ENCODE data around the gene LRFN4. TPM values are rescaled to one million over a fixed set of nuclear protein-coding genes. Genes with fewer than 3 reads are reported as not detected.

The LRFN4 gene
- total RNA-seq, 4 donors from 2014 or later, result 8.7 to 21.9 (median 13.1) TPM

DNA sequence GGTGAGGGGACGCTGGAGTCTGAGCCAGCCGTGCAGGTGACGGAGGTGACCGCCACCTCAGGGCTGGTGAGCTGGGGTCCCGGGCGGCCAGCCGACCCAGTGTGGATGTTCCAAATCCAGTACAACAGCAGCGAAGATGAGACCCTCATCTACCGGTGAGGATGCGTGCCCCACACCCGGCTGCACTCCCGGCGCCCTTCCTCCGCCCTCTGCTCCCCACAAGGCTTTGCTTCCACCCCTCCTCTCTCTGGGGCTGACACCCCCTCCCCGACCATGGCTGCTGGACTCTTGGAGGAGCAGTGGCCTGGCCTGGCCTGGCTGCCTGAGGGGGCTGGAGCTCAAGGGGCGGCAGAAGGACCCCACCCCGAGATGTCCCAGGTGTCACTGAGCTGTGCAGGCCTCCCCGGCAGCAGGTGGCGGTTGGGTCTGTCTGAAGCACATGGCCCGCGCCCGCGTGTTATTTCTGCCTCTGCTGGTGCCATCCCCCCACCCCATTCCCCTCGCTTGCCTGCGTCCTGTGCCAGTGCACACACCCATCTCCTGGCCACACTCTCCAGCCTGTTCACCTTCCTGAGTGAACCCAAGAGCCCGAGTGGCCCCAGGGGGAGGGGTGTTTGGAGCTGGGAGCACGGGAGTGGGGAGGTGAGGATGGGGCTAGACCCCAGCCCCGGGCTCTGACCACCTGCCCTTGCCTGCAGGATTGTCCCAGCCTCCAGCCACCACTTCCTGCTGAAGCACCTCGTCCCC, 2.2 kb downstream of the LRFN4 start:
- WGBS, result 90% methylated on average over 4 of the region's 29 CpGs
- Histone ChIP-seq H3K4me3 (no peak overlapping the region), H3K27me3 (no peaks in the 10 kb centered on the region), H3K36me3 (peaks cover 0 to 24% (median 19%) of the 10 kb centered on the region in 4 donors), H3K27ac (replicated peaks in 1 of 4) (no peak overlapping the region), H3K4me1 (peaks cover 6 to 33% (median 17%) of the 10 kb centered on the region in 4 donors), H3K9me3 (no peaks in the 10 kb centered on the region)
- DNase-seq (ENCODE audit: extremely low spot score), result no peak
- TF ChIP-seq, protein P1, sequence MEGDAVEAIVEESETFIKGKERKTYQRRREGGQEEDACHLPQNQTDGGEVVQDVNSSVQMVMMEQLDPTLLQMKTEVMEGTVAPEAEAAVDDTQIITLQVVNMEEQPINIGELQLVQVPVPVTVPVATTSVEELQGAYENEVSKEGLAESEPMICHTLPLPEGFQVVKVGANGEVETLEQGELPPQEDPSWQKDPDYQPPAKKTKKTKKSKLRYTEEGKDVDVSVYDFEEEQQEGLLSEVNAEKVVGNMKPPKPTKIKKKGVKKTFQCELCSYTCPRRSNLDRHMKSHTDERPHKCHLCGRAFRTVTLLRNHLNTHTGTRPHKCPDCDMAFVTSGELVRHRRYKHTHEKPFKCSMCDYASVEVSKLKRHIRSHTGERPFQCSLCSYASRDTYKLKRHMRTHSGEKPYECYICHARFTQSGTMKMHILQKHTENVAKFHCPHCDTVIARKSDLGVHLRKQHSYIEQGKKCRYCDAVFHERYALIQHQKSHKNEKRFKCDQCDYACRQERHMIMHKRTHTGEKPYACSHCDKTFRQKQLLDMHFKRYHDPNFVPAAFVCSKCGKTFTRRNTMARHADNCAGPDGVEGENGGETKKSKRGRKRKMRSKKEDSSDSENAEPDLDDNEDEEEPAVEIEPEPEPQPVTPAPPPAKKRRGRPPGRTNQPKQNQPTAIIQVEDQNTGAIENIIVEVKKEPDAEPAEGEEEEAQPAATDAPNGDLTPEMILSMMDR (IDR thresholded peaks at IDR 0.05), result no peak
- TF ChIP-seq POLR2A (IDR thresholded peaks at IDR 0.05; ENCODE audit: low read depth) (no peak), POLR2AphosphoS5 (IDR thresholded peaks at IDR 0.05) (no peak), EP300 (IDR thresholded peaks at IDR 0.05) (no peak)
- intact Hi-C loops (cut with DNase I), result loop anchor here (10.0 kb wide), 1 partner anchor 514 kb away; the partner anchor contains the start of genes B4GAT1 and BRMS1

DNA sequence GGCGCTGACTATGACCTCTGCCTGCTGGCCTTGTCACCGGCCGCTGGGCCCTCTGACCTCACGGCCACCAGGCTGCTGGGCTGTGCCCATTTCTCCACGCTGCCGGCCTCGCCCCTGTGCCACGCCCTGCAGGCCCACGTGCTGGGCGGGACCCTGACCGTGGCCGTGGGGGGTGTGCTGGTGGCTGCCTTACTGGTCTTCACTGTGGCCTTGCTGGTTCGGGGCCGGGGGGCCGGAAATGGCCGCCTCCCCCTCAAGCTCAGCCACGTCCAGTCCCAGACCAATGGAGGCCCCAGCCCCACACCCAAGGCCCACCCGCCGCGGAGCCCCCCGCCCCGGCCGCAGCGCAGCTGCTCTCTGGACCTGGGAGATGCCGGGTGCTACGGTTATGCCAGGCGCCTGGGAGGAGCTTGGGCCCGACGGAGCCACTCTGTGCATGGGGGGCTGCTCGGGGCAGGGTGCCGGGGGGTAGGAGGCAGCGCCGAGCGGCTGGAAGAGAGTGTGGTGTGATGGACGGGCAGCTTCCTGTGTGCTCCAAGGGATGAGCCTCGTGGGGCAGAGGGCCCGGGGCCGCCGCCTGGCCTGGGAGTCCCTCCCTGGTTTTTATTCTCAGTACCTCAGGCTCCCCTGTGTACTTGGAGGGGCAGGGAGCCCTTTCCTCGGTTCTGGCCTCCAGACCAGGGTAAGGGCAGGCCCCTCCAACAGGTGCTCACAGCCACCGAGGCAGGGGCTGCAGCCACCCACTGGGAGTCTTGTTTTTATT, 3.0 kb downstream of the LRFN4 start:
- Histone ChIP-seq H3K36me3 (peaks cover 0 to 24% (median 19%) of the 10 kb centered on the region in 4 donors), H3K27me3 (no peaks in the 10 kb centered on the region), H3K4me1 (peaks cover 6 to 32% (median 17%) of the 10 kb centered on the region in 4 donors), H3K27ac (replicated peaks in 1 of 4) (no peak overlapping the region), H3K9me3 (no peaks in the 10 kb centered on the region), H3K4me3 (no peak overlapping the region)
- WGBS, result 91% methylated on average over 17 of the region's 41 CpGs
- TF ChIP-seq POLR2A (IDR thresholded peaks at IDR 0.05; ENCODE audit: low read depth), result no peak
- TF ChIP-seq EP300 (IDR thresholded peaks at IDR 0.05), result no peak
- TF ChIP-seq, protein P1 (IDR thresholded peaks at IDR 0.05), result no peak
- TF ChIP-seq POLR2AphosphoS5 (IDR thresholded peaks at IDR 0.05), result no peak
- no peak for DNase-seq (ENCODE audit: extremely low spot score)
- intact Hi-C loops (cut with DNase I), result loop anchor here (10.0 kb wide), 1 partner anchor 515 kb away; the partner anchor contains the start of genes B4GAT1 and BRMS1

DNA sequence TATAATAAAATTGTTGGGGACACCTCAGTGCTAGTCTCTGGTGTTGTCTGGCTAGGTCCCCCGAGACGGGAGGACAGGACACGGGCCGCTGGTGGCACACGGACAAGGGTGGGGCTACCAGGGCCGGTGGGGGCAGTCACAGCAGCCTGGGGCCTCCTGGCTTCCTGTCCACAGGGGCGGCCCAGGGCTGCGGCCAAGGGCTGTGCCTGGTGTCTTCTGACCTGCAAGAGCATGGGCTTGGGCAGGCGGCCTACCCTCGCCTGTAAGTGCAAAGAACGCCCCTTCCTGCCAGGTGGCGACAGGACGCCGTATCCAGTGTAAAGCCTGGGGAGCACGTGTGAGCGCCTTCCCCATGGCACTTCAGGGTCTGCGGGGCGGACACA, 3.6 kb downstream of the LRFN4 start:
- no peaks in the 10 kb centered on the region for H3K27me3 ChIP-seq
- WGBS, result 80% methylated on average over 11 of the region's 18 CpGs
- no peak for DNase-seq (ENCODE audit: extremely low spot score)
- TF ChIP-seq POLR2AphosphoS5 (IDR thresholded peaks at IDR 0.05), result no peak
- TF ChIP-seq, protein P1 (IDR thresholded peaks at IDR 0.05), result no peak
- no peak for TF ChIP-seq POLR2A (IDR thresholded peaks at IDR 0.05; ENCODE audit: low read depth)
- TF ChIP-seq EP300 (IDR thresholded peaks at IDR 0.05), result no peak
- no peak overlapping the region for H3K4me3 ChIP-seq
- peaks cover 3 to 26% (median 13%) of the 10 kb centered on the region in 4 donors for H3K4me1 ChIP-seq
- H3K36me3 ChIP-seq, result peaks cover 0 to 24% (median 19%) of the 10 kb centered on the region in 4 donors
- H3K9me3 ChIP-seq, result no peaks in the 10 kb centered on the region
- intact Hi-C loops (cut with DNase I), result no loop called here
- no peak overlapping the region for H3K27ac ChIP-seq (replicated peaks in 1 of 4)

DNA sequence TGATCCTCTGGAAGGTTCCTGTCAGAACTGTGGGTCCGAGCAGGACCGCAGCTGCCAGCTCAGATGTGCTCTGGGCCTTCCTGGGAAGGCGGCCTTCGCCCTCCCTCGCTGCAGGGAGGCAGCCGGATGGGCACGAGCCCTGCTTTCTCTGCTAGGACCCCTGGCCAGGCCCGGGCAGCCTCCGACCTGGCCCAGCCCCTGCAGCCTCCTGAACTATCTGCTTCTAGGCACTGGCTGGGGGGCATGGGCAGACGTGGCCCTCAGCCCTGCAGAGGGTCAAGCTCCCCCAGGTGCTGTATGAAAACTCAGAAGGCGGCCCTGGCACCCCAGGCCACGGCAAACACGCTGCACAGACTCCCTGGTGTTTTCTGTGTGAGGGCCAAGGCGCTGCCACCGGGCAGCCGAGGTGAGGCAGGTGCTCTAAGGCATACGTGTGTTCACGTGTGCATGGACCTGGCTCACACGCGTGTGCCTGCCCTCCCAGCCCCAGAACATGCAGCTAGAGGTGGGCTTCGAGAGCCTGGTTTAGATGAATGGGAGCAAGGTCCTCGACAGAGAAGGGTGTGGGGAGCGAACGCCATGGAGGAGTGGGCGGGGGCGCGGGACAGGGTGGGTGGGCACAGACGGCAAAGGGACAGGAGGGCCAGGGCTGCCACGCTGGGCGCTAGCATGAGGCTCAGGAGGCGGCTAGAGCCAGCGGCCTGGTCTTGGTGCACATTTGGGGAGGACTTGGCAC, 4.3 kb downstream of the LRFN4 start:
- TF ChIP-seq POLR2AphosphoS5 (IDR thresholded peaks at IDR 0.05), result no peak
- no peak for TF ChIP-seq POLR2A (IDR thresholded peaks at IDR 0.05; ENCODE audit: low read depth)
- no peak for TF ChIP-seq EP300 (IDR thresholded peaks at IDR 0.05)
- TF ChIP-seq, protein P1 (IDR thresholded peaks at IDR 0.05), result no peak
- intact Hi-C loops (cut with DNase I), result no loop called here
- WGBS, result 90% methylated on average over 27 of the region's 32 CpGs

More for the DNA sequence above, 4.3 kb downstream of the LRFN4 start:
- no peak overlapping the region for H3K4me3 ChIP-seq
- no peaks in the 10 kb centered on the region for H3K9me3 ChIP-seq
- peaks cover 0 to 27% (median 20%) of the 10 kb centered on the region in 4 donors for H3K36me3 ChIP-seq
- H3K27me3 ChIP-seq, result no peaks in the 10 kb centered on the region
- H3K4me1 ChIP-seq, result peaks cover 0 to 21% (median 8%) of the 10 kb centered on the region in 4 donors
- no peak for DNase-seq (ENCODE audit: extremely low spot score)
- no peak overlapping the region for H3K27ac ChIP-seq (replicated peaks in 1 of 4)
